ENCODE measurements around the gene BACH2. TPM values are rescaled to one million over a fixed set of nuclear protein-coding genes. Genes with fewer than 3 reads are reported as not detected.

The BACH2 gene
- total RNA-seq, 1 donor from 2014 or later: 7.7 TPM

DNA sequence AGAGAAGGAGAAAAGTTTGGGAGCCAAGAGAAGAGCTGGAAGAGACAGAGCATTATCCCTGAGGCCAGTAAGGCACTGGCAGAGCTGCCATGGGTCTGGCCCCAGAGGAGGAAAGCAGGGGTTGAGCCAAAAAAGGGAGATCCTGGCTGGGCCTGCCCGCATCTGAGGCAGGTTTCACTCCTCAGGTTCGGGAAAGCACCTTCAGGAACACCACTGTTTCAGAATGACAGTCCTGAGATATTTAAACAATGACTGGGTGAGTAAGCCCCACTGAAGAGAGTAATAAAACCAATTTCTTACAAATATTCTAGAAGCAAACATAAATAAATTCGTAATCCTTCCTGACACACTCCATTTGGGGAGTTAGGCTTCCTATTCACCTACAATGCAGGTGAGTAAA lies 152.2 kb downstream of the BACH2 start:
- DNase-seq (ENCODE audit: low spot score in 2 of 2): no peak
- Histone ChIP-seq H3K27ac (no peak overlapping the region), H3K4me3 (no peak overlapping the region), H3K27me3 (no peaks in the 10 kb centered on the region), H3K36me3 (no peaks in the 10 kb centered on the region), H3K4me1 (no peaks in the 10 kb centered on the region), H3K9me3 (no peaks in the 10 kb centered on the region)
- intact Hi-C loops (cut with DNase I): no loop called here
- TF ChIP-seq, protein P1, sequence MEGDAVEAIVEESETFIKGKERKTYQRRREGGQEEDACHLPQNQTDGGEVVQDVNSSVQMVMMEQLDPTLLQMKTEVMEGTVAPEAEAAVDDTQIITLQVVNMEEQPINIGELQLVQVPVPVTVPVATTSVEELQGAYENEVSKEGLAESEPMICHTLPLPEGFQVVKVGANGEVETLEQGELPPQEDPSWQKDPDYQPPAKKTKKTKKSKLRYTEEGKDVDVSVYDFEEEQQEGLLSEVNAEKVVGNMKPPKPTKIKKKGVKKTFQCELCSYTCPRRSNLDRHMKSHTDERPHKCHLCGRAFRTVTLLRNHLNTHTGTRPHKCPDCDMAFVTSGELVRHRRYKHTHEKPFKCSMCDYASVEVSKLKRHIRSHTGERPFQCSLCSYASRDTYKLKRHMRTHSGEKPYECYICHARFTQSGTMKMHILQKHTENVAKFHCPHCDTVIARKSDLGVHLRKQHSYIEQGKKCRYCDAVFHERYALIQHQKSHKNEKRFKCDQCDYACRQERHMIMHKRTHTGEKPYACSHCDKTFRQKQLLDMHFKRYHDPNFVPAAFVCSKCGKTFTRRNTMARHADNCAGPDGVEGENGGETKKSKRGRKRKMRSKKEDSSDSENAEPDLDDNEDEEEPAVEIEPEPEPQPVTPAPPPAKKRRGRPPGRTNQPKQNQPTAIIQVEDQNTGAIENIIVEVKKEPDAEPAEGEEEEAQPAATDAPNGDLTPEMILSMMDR (IDR thresholded peaks at IDR 0.05): no peak

DNA sequence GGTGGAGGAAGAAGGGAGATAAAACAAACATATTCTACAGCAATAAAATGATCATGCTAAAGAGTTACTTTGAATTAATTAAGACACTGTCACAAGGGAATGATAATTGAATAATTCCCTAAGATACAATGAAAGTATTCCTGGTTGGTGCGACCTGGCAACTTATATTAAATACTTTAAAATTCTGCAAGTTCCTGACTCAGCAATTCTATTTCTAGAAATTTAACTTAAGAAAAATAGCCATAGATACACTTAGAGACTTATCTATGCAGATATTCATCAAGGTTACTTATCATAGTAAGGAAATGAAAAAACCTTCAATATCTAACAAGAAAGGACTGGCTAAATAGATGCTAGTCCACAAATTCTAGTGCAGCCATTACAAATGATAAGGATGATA lies 156.0 kb downstream of the BACH2 start:
- no peak for DNase-seq (ENCODE audit: low spot score in 2 of 2)
- Histone ChIP-seq H3K36me3 (no peaks in the 10 kb centered on the region), H3K9me3 (no peaks in the 10 kb centered on the region), H3K4me1 (peaks cover 0 to 8% of the 10 kb centered on the region in 2 donors), H3K4me3 (no peak overlapping the region), H3K27me3 (no peaks in the 10 kb centered on the region), H3K27ac (no peak overlapping the region)
- intact Hi-C loops (cut with DNase I): no loop called here
- TF ChIP-seq, protein P1 (IDR thresholded peaks at IDR 0.05): no peak

DNA sequence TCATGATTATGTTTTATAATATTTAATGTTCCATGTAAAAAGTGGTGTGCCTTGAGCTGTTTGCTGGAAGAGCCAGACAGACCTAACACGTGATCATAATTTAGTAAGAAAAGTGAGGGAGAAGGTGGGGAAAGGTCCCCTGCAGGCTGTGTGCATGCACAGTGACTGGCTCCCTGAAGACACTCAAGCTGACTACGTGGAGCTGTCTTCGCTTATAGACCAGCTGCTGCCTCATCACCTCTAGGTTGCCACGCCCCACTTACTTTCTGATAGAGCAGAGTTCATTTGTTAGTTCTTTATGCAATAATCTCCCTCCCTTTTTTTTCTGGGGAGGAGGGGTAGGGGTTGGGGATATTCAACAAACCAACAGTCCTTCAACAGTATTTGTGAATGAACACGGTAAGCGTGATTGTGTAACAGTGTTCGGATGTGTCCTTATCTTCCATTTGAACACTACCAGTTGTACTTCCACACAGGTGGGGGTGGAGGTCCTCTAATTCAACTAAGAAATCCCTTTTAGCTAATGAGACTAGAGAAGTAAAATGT lies 157.3 kb downstream of the BACH2 start:
- TF ChIP-seq, protein P1 (IDR thresholded peaks at IDR 0.05): no peak
- Histone ChIP-seq H3K9me3 (no peaks in the 10 kb centered on the region), H3K4me1 (peaks cover 0 to 8% of the 10 kb centered on the region in 2 donors), H3K36me3 (no peaks in the 10 kb centered on the region), H3K27me3 (no peaks in the 10 kb centered on the region), H3K4me3 (no peak overlapping the region), H3K27ac (no peak overlapping the region)
- intact Hi-C loops (cut with DNase I): no loop called here
- no peak for DNase-seq (ENCODE audit: low spot score in 2 of 2)

DNA sequence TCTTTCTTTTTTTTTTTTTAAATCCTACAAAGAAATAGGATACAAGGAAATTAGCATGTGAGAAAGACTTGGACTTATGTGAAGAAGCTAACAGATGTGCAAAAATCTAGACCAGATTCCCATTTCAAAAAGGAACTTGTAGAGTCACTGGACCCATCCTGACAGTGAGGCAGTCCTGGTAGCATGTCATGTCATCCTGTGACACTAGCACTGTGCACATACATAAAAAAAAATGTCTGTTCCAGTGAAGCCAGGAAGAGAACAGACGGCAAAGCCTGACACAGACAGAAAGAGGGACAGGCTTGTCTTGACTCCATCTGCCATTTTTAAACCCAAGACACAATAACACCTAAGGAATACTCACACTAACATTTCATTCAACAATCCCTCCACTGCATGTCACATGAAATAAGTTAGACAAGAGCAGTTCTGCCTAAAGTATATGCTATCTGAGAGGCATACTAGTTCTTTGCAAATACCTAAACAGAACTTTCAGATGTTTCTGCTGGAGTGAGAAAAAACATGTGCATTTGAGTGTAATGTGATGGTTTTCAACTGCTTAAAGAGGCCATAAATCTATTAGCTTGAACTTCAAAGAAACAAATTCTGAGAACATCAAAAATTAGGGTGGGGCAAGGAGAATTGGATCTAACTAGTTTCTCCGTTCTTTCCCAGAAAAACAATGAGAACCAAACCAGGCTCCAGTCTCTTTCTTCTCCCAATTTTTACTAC lies 159.6 kb downstream of the BACH2 start:
- DNase-seq (ENCODE audit: low spot score in 2 of 2): no peak
- H3K4me1 ChIP-seq: peaks cover 0 to 17% of the 10 kb centered on the region in 2 donors
- no peaks in the 10 kb centered on the region for H3K9me3 ChIP-seq
- no peaks in the 10 kb centered on the region for H3K36me3 ChIP-seq
- TF ChIP-seq, protein P1 (IDR thresholded peaks at IDR 0.05): no peak
- no peaks in the 10 kb centered on the region for H3K27me3 ChIP-seq
- intact Hi-C loops (cut with DNase I): no loop called here
- no peak overlapping the region for H3K4me3 ChIP-seq
- H3K27ac ChIP-seq: peak overlapping the region; percentile 12 to 22

DNA sequence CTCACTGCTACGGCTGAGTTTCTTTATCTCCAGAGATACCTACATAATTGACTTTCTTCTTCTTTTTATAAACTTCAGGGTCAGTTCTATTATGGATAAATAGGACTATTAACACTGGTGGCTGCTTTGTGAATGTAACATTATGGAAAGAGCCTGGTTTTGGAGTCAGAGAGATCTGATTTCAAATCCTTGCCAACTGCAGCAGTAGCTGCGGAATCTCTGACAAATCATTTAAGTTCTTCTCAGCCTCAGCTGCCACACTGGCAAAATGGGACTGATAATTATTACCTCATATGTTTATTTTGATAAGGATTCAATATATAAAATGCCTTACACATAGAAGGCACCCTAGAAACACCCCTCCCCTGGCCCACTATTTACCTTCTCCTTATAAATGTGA lies 160.5 kb downstream of the BACH2 start:
- TF ChIP-seq, protein P1 (IDR thresholded peaks at IDR 0.05): no peak
- DNase-seq (ENCODE audit: low spot score in 2 of 2): no peak
- peaks cover 0 to 23% of the 10 kb centered on the region in 2 donors for H3K4me1 ChIP-seq
- no peaks in the 10 kb centered on the region for H3K9me3 ChIP-seq
- H3K4me3 ChIP-seq: no peak overlapping the region
- H3K36me3 ChIP-seq: no peaks in the 10 kb centered on the region
- intact Hi-C loops (cut with DNase I): no loop called here
- H3K27me3 ChIP-seq: no peaks in the 10 kb centered on the region
- no peak overlapping the region for H3K27ac ChIP-seq

Data from ascending aorta (tissue), 2 donors.